ENCODE results near the gene KIF1C. TPM values are rescaled to one million over a fixed set of nuclear protein-coding genes. Genes with fewer than 3 reads are reported as not detected.
A peak's percentile ranks its signal among the peaks of the same experiment; 100 is the strongest.

KIF1C gene
- total and polyA plus RNA-seq, 9 of the 15 experiments (the other 6 are each of a cell fraction or from before 2014, with no cell fraction given), result 0.38 to 68.4 (median 25.1) TPM

GRCh38 chr17:4950075-4950745 lies 47.5 kb upstream of the KIF1C start (continued):
- TF ChIP-seq GTF2A2 (tag; IDR thresholded peaks at IDR 0.05), result no peak
- TF ChIP-seq ZMIZ1 (IDR thresholded peaks at IDR 0.05; ENCODE audit: low read depth in 2 of 2, low read length in 2 of 2), result no peak
- TF ChIP-seq ZNF778 (CRISPR knock-in tag; IDR thresholded peaks at IDR 0.05), result no peak
- no peak for TF ChIP-seq ZZZ3 (IDR thresholded peaks at IDR 0.05)
- TF ChIP-seq MEIS2 (IDR thresholded peaks at IDR 0.05; ENCODE audit: partially characterized antibody), result peak; percentile 45
- no peak for TF ChIP-seq RBM15 (IDR thresholded peaks at IDR 0.05; ENCODE audit: insufficient read depth, low read length)
- TF ChIP-seq ARHGAP35 (IDR thresholded peaks at IDR 0.05; ENCODE audit: partially characterized antibody), result no peak
- TF ChIP-seq TAF1 (IDR thresholded peaks at IDR 0.05; ENCODE audit: control insufficient read depth, extremely low read depth, insufficient read depth, low read length, severe bottlenecking), result peak; percentile 26
- no peak for TF ChIP-seq ZNF143 (CRISPR knock-in tag; IDR thresholded peaks at IDR 0.05)
- no peak for TF ChIP-seq CBX2 (IDR thresholded peaks at IDR 0.05; ENCODE audit: insufficient read depth, low read length, poor library complexity, severe bottlenecking)
- TF ChIP-seq CTBP1 (IDR thresholded peaks at IDR 0.05; ENCODE audit: borderline replicate concordance), result 0 out of 2 replicates have a peak, but pooled peaks have one; percentile 15
- no peak for TF ChIP-seq DIDO1 (tag; IDR thresholded peaks at IDR 0.05; ENCODE audit: low read depth)
- TF ChIP-seq POLR2B (IDR thresholded peaks at IDR 0.05; ENCODE audit: low read depth, partially characterized antibody), result peak; percentile 36
- TF ChIP-seq FOXM1 (IDR thresholded peaks at IDR 0.05; ENCODE audit: low read depth), result no peak
- TF ChIP-seq FOXM1 (CRISPR knock-in tag; IDR thresholded peaks at IDR 0.05; ENCODE audit: low read depth), result 0 out of 2 replicates have a peak, but pooled peaks have one; percentile 38
- no peak for TF ChIP-seq ZNF280A (IDR thresholded peaks at IDR 0.05; ENCODE audit: low read depth, partially characterized antibody)
- TF ChIP-seq ZC3H4 (CRISPR knock-in tag; IDR thresholded peaks at IDR 0.05; ENCODE audit: borderline replicate concordance), result 0 out of 2 replicates have a peak, but pooled peaks have one; percentile 24
- TF ChIP-seq SRF (CRISPR knock-in tag; IDR thresholded peaks at IDR 0.05), result no peak
- TF ChIP-seq POLR2A (conservative IDR thresholded peaks at IDR 0.05), result peak; percentile 74
- no peak for TF ChIP-seq HDAC3 (IDR thresholded peaks at IDR 0.05; ENCODE audit: borderline replicate concordance, partially characterized antibody)
- no peak for TF ChIP-seq ZNF436 (CRISPR knock-in tag; IDR thresholded peaks at IDR 0.05)
- no peak for TF ChIP-seq JUND (IDR thresholded peaks at IDR 0.05; ENCODE audit: borderline replicate concordance, low read depth, low read length)
- TF ChIP-seq JUND (tag; IDR thresholded peaks at IDR 0.05; ENCODE audit: borderline replicate concordance, low read depth, low read length), result peak; percentile 20; the same call in 1 of the 3 replicates
- no peak for TF ChIP-seq IFI16 (CRISPR knock-in tag; IDR thresholded peaks at IDR 0.05)

Measured in K562 (cell line).